Osteoblast (primary cell): ENCODE results near the gene RNF141. TPM values are rescaled to one million over a fixed set of nuclear protein-coding genes. Genes with fewer than 3 reads are reported as not detected.

Experiments
- DNase-seq: peaks from one replicate; pipeline ENCODE4 v3.0.0; 2011; ENCODE audit warnings: low spot score, mixed read lengths; ENCODE audit not compliant: insufficient read length; ENCODE audit errors: missing footprints
- H2AFZ ChIP-seq: 2 replicates; pipeline ENCODE4 v1.6.0; 2011; ENCODE audit warnings: mild to moderate bottlenecking, low read length
- H3K27ac ChIP-seq: 2 replicates; pipeline ENCODE4 v1.5.1; 2011; ENCODE audit warnings: mild to moderate bottlenecking, low read depth, low read length, moderate library complexity
- H3K27me3 ChIP-seq: 2 replicates; pipeline ENCODE4 v1.6.0; 2012; ENCODE audit warnings: mild to moderate bottlenecking, control low read depth, inconsistent platforms, low read length, moderate library complexity; ENCODE audit not compliant: insufficient read depth
- H3K36me3 ChIP-seq: 2 replicates; pipeline ENCODE4 v1.5.1; 2011; ENCODE audit warnings: mild to moderate bottlenecking, low read length, control low read depth, moderate library complexity; ENCODE audit not compliant: insufficient read depth
- H3K4me1 ChIP-seq: 2 replicates; pipeline ENCODE4 v1.5.1; 2011; ENCODE audit warnings: mild to moderate bottlenecking, low read length, control low read depth, moderate library complexity; ENCODE audit not compliant: insufficient read depth
- H3K4me2 ChIP-seq: 2 replicates; pipeline ENCODE4 v1.6.0; 2011; ENCODE audit warnings: mild to moderate bottlenecking, low read length; ENCODE audit not compliant: insufficient read depth
- H3K4me3 ChIP-seq: fragments of 200-600 bp; sonication (generic); 3 replicates; pipeline ENCODE4 v1.5.1; 2012; ENCODE audit warnings: mild to moderate bottlenecking, low read length, inconsistent platforms; ENCODE audit not compliant: insufficient read depth
- H3K79me2 ChIP-seq: 2 replicates; pipeline ENCODE4 v1.6.0; 2012; ENCODE audit warnings: mild to moderate bottlenecking, low read length, control low read depth, inconsistent platforms; ENCODE audit not compliant: insufficient read depth
- H3K9me3 ChIP-seq: 2 replicates; pipeline ENCODE4 v1.5.1; 2011; ENCODE audit warnings: low read depth, low read length, control low read depth
- H4K20me1 ChIP-seq: 2 replicates; pipeline ENCODE4 v1.6.0; 2012; ENCODE audit warnings: mild to moderate bottlenecking, low read length, control low read depth; ENCODE audit not compliant: insufficient read depth
- CTCF ChIP-seq: IDR thresholded peaks from 2 replicates; pipeline ENCODE4 v1.5.1; 2011; ENCODE audit warnings: mild to moderate bottlenecking, low read depth, low read length, moderate library complexity; ENCODE audit errors: extremely low read depth
- total RNA-seq: library from RNA; depleted of rRNA; stranded (reverse); fragments of >200 nt; gene quantifications from 2 replicates; pipeline ENCODE4 v1.2.3, GENCODE V29; 2012

Gene RNF141
- total RNA-seq, 1 donor, result 29.3 TPM

DNA sequence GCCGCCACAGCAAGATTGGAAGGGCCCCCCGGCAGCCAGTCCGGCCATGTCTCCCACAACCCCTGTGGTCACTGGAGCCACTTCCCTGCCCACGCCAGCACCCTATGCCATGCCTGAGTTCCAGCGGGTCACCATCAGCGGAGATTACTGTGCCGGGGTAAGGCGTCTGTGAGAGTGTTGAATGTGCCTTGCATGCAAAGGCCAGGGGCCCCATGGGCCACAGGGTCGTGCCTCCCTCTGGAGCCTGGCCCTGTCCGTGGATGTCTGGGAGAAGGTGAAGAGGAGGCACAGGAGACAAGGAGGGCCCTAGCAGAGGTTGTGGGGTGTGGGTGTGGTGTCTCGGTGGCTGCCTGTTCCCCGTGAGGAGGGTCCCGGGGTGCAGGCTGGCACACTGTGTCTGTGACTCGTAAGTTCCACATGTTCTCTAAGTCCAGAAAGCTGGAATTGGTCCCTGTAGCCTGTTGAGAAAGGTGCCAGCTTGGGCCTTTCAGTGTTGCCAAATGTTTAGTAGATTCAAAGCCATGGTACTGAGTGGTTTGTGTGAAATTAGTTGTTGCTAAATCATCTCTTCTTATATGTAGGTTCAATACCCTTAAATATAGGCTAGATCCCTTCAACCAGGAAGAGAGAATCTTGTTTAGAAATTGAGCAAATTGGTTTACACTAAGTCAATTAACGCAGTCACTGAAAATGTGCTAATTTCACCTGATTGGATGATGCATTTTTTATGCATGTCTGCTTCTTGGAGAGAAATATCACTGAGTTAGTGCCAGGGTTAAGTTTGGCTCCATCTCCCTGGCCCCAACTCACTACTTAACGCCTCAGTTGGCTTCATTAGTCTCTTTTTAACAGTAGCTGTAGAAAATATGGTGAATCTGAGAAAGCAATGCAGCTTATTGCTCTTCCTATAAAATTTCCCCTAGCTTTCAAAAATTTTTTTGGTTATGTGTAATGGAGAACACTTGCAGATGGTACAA is 62.1 kb downstream of the RNF141 start:
- Histone ChIP-seq H4K20me1 (peaks cover 5% of the 10 kb centered on the region), H2AFZ (no peak overlapping the region), H3K27me3 (no peaks in the 10 kb centered on the region), H3K79me2 (no peaks in the 10 kb centered on the region), H3K4me2 (no peak overlapping the region), H3K4me1 (no peaks in the 10 kb centered on the region), H3K4me3 (no peak overlapping the region), H3K9me3 (no peaks in the 10 kb centered on the region), H3K36me3 (no peaks in the 10 kb centered on the region), H3K27ac (no peak overlapping the region)
- no peak for TF ChIP-seq CTCF
- no peak for DNase-seq

GRCh38 chr11:10478066-10478465 is 62.9 kb downstream of the RNF141 start:
- H3K4me1 ChIP-seq, result no peaks in the 10 kb centered on the region
- no peak for DNase-seq
- no peaks in the 10 kb centered on the region for H3K79me2 ChIP-seq

GRCh38 chr11:10477690-10478046 is 63.3 kb downstream of the RNF141 start:
- no peak for TF ChIP-seq CTCF
- Histone ChIP-seq H4K20me1 (peaks cover 5% of the 10 kb centered on the region), H3K4me3 (no peak overlapping the region), H3K27ac (no peak overlapping the region), H3K9me3 (no peaks in the 10 kb centered on the region), H3K27me3 (no peaks in the 10 kb centered on the region), H3K79me2 (no peaks in the 10 kb centered on the region), H3K4me1 (no peaks in the 10 kb centered on the region), H2AFZ (no peak overlapping the region), H3K4me2 (no peak overlapping the region), H3K36me3 (no peaks in the 10 kb centered on the region)
- DNase-seq, result peak; percentile 37

More at GRCh38 chr11:10478066-10478465, 62.9 kb downstream of the RNF141 start:
- Histone ChIP-seq H3K9me3 (no peaks in the 10 kb centered on the region), H3K4me3 (no peak overlapping the region), H2AFZ (no peak overlapping the region), H3K36me3 (no peaks in the 10 kb centered on the region), H3K27me3 (no peaks in the 10 kb centered on the region), H4K20me1 (peaks cover 5% of the 10 kb centered on the region), H3K4me2 (no peak overlapping the region), H3K27ac (no peak overlapping the region)
- no peak for TF ChIP-seq CTCF

DNA sequence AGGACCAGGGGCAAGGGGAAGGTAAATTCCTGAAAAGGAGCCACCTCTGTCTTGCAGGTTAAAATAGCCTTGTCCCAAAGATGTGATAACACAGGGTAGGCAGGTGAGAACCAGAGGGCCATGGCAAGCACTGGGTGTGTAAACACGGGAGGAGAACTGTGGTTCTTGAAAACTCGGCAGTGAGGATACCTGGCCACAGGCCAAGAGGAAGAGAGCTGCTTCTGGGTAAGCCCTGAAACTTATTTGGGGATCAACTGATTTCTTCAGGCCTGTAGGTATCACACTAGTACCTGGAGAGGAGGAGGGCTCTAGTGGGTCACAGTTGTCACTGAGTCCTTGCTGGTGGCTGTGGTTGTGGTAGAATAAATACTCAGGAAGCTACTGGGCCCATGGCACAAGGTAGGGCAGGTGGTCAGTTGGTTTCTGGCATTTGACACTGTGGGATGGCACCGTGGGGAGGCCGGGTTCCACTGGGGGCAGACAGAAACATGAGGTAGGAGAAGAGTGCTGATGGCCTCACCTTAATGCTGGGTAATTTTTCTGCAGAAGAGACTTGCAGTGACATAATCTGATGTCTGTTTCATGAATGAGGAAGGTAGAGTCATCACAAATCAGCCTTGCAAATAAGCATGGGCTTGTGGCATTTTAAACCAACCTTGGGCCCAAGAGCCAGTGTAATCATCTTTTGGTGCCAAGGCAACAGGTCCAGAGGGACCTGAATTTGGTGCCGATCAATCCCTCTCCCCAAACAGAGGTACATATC is 63.9 kb downstream of the RNF141 start:
- H3K9me3 ChIP-seq, result no peaks in the 10 kb centered on the region
- H3K36me3 ChIP-seq, result no peaks in the 10 kb centered on the region
- TF ChIP-seq CTCF, result no peak
- no peak overlapping the region for H3K27ac ChIP-seq
- H3K4me2 ChIP-seq, result no peak overlapping the region
- peaks cover 5% of the 10 kb centered on the region for H4K20me1 ChIP-seq
- no peaks in the 10 kb centered on the region for H3K79me2 ChIP-seq
- peak; percentile 34 for DNase-seq
- H3K27me3 ChIP-seq, result no peaks in the 10 kb centered on the region
- no peak overlapping the region for H3K4me3 ChIP-seq
- no peaks in the 10 kb centered on the region for H3K4me1 ChIP-seq
- no peak overlapping the region for H2AFZ ChIP-seq
